Measurements from ENCODE around the gene MARCHF9. TPM values are rescaled to one million over a fixed set of nuclear protein-coding genes. Genes with fewer than 3 reads are reported as not detected.
"Not testable (repeated sequence)": the region's sequence is repeated elsewhere in the genome, so short reads cannot be mapped to it uniquely, and the experiment has no call there.

MARCHF9 gene
- total RNA-seq, 6 experiments from 2014 or later, result 0.94 to 3.2 (median 1.2) TPM

DNA sequence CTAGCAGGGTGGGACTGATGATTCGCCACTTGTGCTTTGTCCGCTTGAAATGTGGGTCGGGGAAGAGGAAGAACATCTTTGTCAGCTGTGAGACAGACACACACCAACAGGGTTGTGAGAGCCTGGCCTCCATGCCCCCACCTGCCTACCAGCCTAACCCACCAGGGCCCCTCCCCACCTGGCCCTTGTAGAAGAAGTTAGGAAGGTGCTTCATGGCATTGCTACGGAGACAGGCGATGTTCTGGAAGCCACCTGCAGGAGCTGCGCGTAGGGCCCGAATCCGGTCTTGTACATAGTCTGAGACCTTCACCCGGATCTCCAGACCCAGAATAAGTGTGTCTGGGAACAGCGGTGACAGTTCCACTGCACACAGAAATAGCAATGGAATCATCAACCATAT lies 14.7 kb downstream of the MARCHF9 start:
- Mint-ChIP-seq H3K27ac (no peak overlapping the region), H3K4me1 (ENCODE audit: low read depth) (peaks cover 53% of the 10 kb centered on the region), H3K9me3 (no peaks in the 10 kb centered on the region), H3K27me3 (ENCODE audit: insufficient read depth) (peaks cover 4% of the 10 kb centered on the region), H3K36me3 (ENCODE audit: low read depth) (peaks cover 25% of the 10 kb centered on the region), H3K4me3 (no peak overlapping the region; the same call in 1 of the 2 replicates)
- DNase-seq, result no peak
- TF ChIP-seq, protein P1, sequence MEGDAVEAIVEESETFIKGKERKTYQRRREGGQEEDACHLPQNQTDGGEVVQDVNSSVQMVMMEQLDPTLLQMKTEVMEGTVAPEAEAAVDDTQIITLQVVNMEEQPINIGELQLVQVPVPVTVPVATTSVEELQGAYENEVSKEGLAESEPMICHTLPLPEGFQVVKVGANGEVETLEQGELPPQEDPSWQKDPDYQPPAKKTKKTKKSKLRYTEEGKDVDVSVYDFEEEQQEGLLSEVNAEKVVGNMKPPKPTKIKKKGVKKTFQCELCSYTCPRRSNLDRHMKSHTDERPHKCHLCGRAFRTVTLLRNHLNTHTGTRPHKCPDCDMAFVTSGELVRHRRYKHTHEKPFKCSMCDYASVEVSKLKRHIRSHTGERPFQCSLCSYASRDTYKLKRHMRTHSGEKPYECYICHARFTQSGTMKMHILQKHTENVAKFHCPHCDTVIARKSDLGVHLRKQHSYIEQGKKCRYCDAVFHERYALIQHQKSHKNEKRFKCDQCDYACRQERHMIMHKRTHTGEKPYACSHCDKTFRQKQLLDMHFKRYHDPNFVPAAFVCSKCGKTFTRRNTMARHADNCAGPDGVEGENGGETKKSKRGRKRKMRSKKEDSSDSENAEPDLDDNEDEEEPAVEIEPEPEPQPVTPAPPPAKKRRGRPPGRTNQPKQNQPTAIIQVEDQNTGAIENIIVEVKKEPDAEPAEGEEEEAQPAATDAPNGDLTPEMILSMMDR (IDR thresholded peaks at IDR 0.05), result no peak

DNA sequence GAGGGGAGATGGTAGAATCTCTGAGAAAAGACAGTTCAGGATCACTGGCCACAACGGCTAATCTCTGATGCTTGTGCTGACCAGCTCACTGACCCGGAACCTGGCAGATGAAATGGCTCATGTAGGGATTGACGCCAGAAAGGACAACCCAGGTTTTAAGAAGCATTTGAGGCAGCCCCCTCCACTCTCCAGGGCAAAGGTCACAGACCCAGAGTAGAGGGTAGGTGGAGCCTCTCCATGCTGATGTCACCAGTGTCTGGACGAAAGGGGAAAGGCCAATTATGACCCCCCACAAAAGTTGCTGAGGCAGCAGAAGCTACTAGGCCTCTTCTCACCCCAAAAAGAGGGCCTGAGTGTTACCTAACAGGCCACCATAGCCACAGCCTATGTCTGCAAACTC lies 15.8 kb downstream of the MARCHF9 start:
- peak overlapping the region; percentile 100; the same call in 1 of the 2 replicates for H3K27ac Mint-ChIP-seq
- H3K4me1 Mint-ChIP-seq (ENCODE audit: low read depth), result peaks cover 49% of the 10 kb centered on the region

DNA sequence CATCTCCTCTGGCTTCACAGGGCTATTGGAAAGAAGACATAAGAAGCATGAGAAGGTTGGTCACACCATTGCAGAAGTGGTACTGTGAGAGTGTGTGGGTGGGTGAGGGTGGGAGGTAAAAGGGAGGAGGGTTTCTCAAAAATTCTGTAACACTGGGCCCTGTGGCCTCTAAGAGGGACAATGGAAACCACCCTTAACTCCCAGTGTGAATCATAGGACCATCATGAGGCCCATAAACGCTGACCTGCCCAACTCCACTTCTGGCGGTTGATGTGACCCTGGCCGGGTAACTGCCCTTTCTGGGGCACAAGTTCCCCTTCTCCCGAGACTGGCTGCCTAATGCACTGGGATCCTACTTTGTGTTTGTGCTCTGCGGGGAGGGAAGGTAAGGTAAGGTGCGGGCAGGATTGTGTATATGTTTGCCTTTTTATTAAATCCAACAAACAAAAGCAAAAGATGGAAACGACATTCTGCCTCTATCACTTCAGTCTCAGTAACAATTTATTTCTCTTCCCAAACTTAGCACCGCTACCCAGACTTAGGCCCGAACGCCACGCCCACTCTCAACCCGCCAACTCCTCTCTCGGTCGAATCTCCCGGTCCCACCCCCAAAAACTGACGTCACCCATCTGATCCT lies 16.5 kb downstream of the MARCHF9 start:
- no peaks in the 10 kb centered on the region for H3K9me3 Mint-ChIP-seq
- H3K4me1 Mint-ChIP-seq (ENCODE audit: low read depth), result peaks cover 45% of the 10 kb centered on the region
- peak; percentile 80 for DNase-seq
- peak overlapping the region; percentile 100 for H3K27ac Mint-ChIP-seq
- TF ChIP-seq, protein P1 (IDR thresholded peaks at IDR 0.05), result no peak
- H3K4me3 Mint-ChIP-seq, result peak overlapping the region; percentile 99
- H3K27me3 Mint-ChIP-seq (ENCODE audit: insufficient read depth), result peaks cover 2% of the 10 kb centered on the region
- peaks cover 35% of the 10 kb centered on the region for H3K36me3 Mint-ChIP-seq (ENCODE audit: low read depth)

More for the DNA sequence above, 15.8 kb downstream of the MARCHF9 start:
- Mint-ChIP-seq H3K27me3 (ENCODE audit: insufficient read depth) (peaks cover 4% of the 10 kb centered on the region), H3K36me3 (ENCODE audit: low read depth) (peaks cover 29% of the 10 kb centered on the region), H3K4me3 (peak overlapping the region; percentile 99), H3K9me3 (no peaks in the 10 kb centered on the region)
- no peak for DNase-seq
- TF ChIP-seq, protein P1 (IDR thresholded peaks at IDR 0.05), result no peak

DNA sequence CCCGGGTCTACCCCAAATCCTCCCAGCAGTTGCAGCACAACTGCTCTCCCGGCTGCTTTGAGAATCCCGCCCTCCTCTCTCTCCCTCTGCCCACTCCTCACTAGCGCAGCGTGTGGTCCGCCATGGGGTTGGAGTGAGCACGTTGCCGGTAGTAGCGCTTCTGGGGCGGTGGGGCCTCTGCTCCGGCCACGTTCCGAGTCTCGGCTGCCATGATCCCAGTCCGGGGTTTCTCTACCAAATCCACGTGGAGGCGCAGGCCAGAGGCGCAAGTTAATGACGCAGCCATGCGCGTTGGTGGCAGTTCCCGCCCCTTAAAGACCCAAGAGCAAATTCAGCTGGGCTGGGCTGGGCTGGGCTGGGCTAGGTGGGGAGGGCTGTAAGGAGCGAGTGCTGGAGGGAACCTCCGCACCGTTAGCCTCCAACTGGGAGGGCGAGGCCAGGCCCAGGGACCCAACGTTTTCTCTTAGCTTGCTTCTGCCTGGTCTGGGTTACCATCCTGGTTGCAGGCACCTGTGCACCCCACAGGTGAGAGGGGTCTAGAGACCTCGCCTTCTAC lies 17.0 kb downstream of the MARCHF9 start, which contains the start of gene METTL1:
Gene METTL1 (minus strand): TSS at position 233 of the 556 bp plus-strand sequence. CDS start 22 bp downstream, at position 211.
- H3K9me3 Mint-ChIP-seq, result no peaks in the 10 kb centered on the region
- H3K4me1 Mint-ChIP-seq (ENCODE audit: low read depth), result peaks cover 39% of the 10 kb centered on the region
- peak within 1 kb of the TSS; percentile 100 for H3K27ac Mint-ChIP-seq
- peaks cover 35% of the 10 kb centered on the region for H3K36me3 Mint-ChIP-seq (ENCODE audit: low read depth)
- TF ChIP-seq, protein P1 (IDR thresholded peaks at IDR 0.05), result no peak
- DNase-seq, result peak; percentile 94
- peaks cover 2% of the 10 kb centered on the region for H3K27me3 Mint-ChIP-seq (ENCODE audit: insufficient read depth)
- peak within 1 kb of the TSS; percentile 99 for H3K4me3 Mint-ChIP-seq

DNA sequence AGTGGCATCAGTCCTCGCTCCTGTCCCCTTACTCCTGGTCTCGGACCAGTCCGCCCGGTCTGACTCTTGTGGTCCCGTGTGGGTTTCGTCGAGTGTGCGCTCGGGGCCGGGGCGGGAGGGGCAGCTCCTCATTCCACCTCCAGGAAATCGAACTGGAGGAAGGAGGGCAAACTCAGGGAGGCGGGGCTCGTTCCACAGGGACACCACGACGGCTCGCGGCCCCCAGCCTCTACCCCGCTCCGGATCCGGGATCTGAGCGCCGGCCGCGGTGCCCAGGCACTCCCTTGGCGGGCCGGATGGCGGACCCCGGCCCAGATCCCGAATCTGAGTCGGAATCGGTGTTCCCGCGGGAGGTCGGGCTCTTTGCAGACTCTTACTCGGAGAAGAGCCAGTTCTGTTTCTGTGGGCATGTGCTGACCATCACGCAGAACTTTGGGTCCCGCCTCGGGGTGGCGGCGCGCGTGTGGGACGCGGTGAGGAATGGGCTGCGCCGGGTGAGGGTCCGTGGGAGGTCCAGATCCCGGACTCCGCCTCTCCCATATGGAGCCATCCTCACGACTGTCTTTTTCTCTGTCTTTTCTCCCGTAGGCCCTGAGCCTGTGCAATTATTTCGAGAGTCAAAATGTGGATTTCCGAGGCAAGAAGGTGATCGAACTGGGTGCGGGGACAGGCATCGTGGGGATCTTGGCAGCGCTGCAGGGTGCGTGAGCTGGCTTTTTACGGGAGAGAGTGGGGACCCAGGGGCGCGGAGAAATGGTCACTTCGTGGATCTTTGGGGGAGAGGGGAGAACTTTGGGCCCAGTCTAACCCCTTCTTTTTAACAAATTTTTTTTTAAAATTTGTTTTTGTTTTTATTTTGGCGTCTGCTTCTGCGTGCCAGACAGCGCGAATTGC lies 17.8 kb downstream of the MARCHF9 start, which contains the start of gene EEF1AKMT3:
Gene EEF1AKMT3 (plus strand): TSS at position 186 of the 894 bp plus-strand sequence. CDS start 111 bp downstream, at position 297.
- Mint-ChIP-seq H3K4me3 (peak within 1 kb of the TSS; percentile 99), H3K36me3 (ENCODE audit: low read depth) (peaks cover 35% of the 10 kb centered on the region), H3K4me1 (ENCODE audit: low read depth) (peaks cover 35% of the 10 kb centered on the region), H3K27ac (peak within 1 kb of the TSS; percentile 100), H3K9me3 (no peaks in the 10 kb centered on the region), H3K27me3 (ENCODE audit: insufficient read depth) (peaks cover 2% of the 10 kb centered on the region)
- peak; percentile 30 for DNase-seq
- TF ChIP-seq, protein P1 (IDR thresholded peaks at IDR 0.05), result no peak

DNA sequence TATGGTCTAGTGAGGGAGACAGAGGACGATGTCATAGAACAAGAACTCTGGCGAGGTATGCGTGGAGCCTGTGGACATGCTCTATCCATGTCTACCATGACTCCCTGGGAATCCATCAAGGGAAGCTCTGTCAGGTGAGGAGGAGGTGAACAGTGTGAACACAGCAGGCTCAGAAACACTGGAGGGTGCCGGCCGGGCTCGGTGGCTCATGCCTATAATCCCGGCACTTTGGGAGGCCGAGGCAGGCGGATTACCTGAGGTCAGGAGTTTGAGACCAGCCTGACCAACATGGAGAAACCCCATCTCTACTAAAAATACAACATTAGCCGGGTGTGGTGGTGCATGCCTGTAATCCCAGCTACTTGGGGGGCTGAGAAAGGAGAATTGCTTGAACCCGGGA lies 19.7 kb downstream of the MARCHF9 start:
- not testable (repeated sequence) for H3K27ac Mint-ChIP-seq; H3K27me3 Mint-ChIP-seq (ENCODE audit: insufficient read depth); DNase-seq; H3K9me3 Mint-ChIP-seq; H3K4me3 Mint-ChIP-seq
- peaks cover 31% of the 10 kb centered on the region for H3K36me3 Mint-ChIP-seq (ENCODE audit: low read depth)
- H3K4me1 Mint-ChIP-seq (ENCODE audit: low read depth), result peaks cover 40% of the 10 kb centered on the region
